Chondrocyte (in vitro differentiated cells): ENCODE results near the gene REEP2. TPM values are rescaled to one million over a fixed set of nuclear protein-coding genes. Genes with fewer than 3 reads are reported as not detected.

Experiments used
- DNase-seq: peaks from one replicate; pipeline ENCODE4 v3.0.0; 2021; ENCODE audit warnings: mixed read lengths, low spot score
- H3K27ac Mint-ChIP-seq: one replicate; pipeline ENCODE4 v1.8.0; 2021; ENCODE audit warnings: mild to moderate bottlenecking, moderate library complexity, mixed read lengths; ENCODE audit not compliant: unreplicated experiment
- H3K27me3 Mint-ChIP-seq: 2 replicates; pipeline ENCODE4 v1.8.0; 2021; ENCODE audit warnings: low read depth, mixed read lengths
- H3K36me3 Mint-ChIP-seq: 2 replicates; pipeline ENCODE4 v1.8.0; 2021; ENCODE audit warnings: low read depth, mixed read lengths
- H3K4me1 Mint-ChIP-seq: 2 replicates; pipeline ENCODE4 v1.8.0; 2021; ENCODE audit warnings: low read depth, mild to moderate bottlenecking, mixed read lengths
- H3K4me3 Mint-ChIP-seq: one replicate; pipeline ENCODE4 v1.8.0; 2021; ENCODE audit warnings: mild to moderate bottlenecking, moderate library complexity, mixed read lengths; ENCODE audit not compliant: unreplicated experiment
- H3K9me3 Mint-ChIP-seq: 2 replicates; pipeline ENCODE4 v1.8.0; 2021; ENCODE audit warnings: low read depth, mixed read lengths
- CTCF ChIP-seq: fragments of 200-600 bp; sonication (generic); IDR thresholded peaks from 2 replicates; pipeline ENCODE4 v1.5.0; 2021; ENCODE audit warnings: antibody characterized with exemption, mild to moderate bottlenecking, moderate library complexity
- total RNA-seq: library from RNA; stranded (reverse); gene quantifications from 3 replicates; pipeline ENCODE4 v1.2.1, GENCODE V29; 2021

Gene REEP2
- total RNA-seq, 1 donor from 2014 or later, result 34.6 TPM

GRCh38 chr5:138476918-138477317 is 38.1 kb downstream of the REEP2 start:
- Mint-ChIP-seq H3K4me1 (no peaks in the 10 kb centered on the region), H3K4me3 (no peak overlapping the region), H3K27me3 (peaks cover 6% of the 10 kb centered on the region), H3K27ac (no peak overlapping the region), H3K36me3 (no peaks in the 10 kb centered on the region), H3K9me3 (no peaks in the 10 kb centered on the region)
- DNase-seq, result no peak
- no peak for TF ChIP-seq CTCF

GRCh38 chr5:138482638-138483037 is 43.8 kb downstream of the REEP2 start:
- Mint-ChIP-seq H3K4me3 (no peak overlapping the region), H3K4me1 (no peaks in the 10 kb centered on the region), H3K27me3 (peaks cover 2% of the 10 kb centered on the region), H3K27ac (no peak overlapping the region), H3K9me3 (no peaks in the 10 kb centered on the region), H3K36me3 (no peaks in the 10 kb centered on the region)
- DNase-seq, result no peak
- no peak for TF ChIP-seq CTCF

GRCh38 chr5:138488481-138488945 is 49.7 kb downstream of the REEP2 start:
- H3K27ac Mint-ChIP-seq, result no peak overlapping the region
- peaks cover 8% of the 10 kb centered on the region for H3K4me1 Mint-ChIP-seq
- H3K4me3 Mint-ChIP-seq, result no peak overlapping the region
- peaks cover 20% of the 10 kb centered on the region for H3K27me3 Mint-ChIP-seq
- H3K9me3 Mint-ChIP-seq, result no peaks in the 10 kb centered on the region
- no peaks in the 10 kb centered on the region for H3K36me3 Mint-ChIP-seq
- no peak for DNase-seq
- TF ChIP-seq CTCF, result no peak

- H3K27me3 Mint-ChIP-seq, result peaks cover 18% of the 10 kb centered on the region
- H3K36me3 Mint-ChIP-seq, result no peaks in the 10 kb centered on the region
- no peak for TF ChIP-seq CTCF
- DNase-seq, result no peak
- no peak overlapping the region for H3K4me3 Mint-ChIP-seq
- H3K27ac Mint-ChIP-seq, result no peak overlapping the region
- no peaks in the 10 kb centered on the region for H3K9me3 Mint-ChIP-seq
- H3K4me1 Mint-ChIP-seq, result peaks cover 8% of the 10 kb centered on the region
Measured at GRCh38 chr5:138489683-138490061, 50.8 kb downstream of the REEP2 start.

GRCh38 chr5:138490648-138491283 is 51.9 kb downstream of the REEP2 start:
- Mint-ChIP-seq H3K36me3 (no peaks in the 10 kb centered on the region), H3K27ac (no peak overlapping the region), H3K4me1 (peaks cover 12% of the 10 kb centered on the region), H3K4me3 (no peak overlapping the region), H3K27me3 (peaks cover 18% of the 10 kb centered on the region), H3K9me3 (no peaks in the 10 kb centered on the region)
- no peak for DNase-seq
- no peak for TF ChIP-seq CTCF
